Limb (tissue), 2 donors: Measurements from ENCODE around the gene ACTR5.
"Not testable (repeated sequence)": the region's sequence is repeated elsewhere in the genome, so short reads cannot be mapped to it uniquely, and the experiment has no call there.

Experiments used
- DNase-seq, 2 donors: peaks; one replicate each; pipeline ENCODE4 v3.0.0-alpha.2; 2016; ENCODE audit errors: extremely low spot score in 2 of 2

The ACTR5 gene

GRCh38 chr20:38804682-38805501, 56.6 kb downstream of the ACTR5 start:
- DNase-seq: no peak

GRCh38 chr20:38805502-38805957, 57.3 kb downstream of the ACTR5 start, which contains the start of gene PPP1R16B:
Gene PPP1R16B, plus strand, starts transcription at chr20:38805697. Its CDS starts 30,229 bp downstream, at chr20:38835926.
- peak in 1 of 2 donors; percentile 73 for DNase-seq

- peak in 1 of 2 donors; percentile 44 for DNase-seq
Measured at GRCh38 chr20:38805958-38806854, 57.9 kb downstream of the ACTR5 start.

- peak in 1 of 2 donors; percentile 41 for DNase-seq
Measured at GRCh38 chr20:38806855-38807655, 58.8 kb downstream of the ACTR5 start.

GRCh38 chr20:38809942-38810341, 61.7 kb downstream of the ACTR5 start:
- DNase-seq: no peak

GRCh38 chr20:38810926-38811630, 62.8 kb downstream of the ACTR5 start:
- no peak for DNase-seq

GRCh38 chr20:38811769-38812168, 63.5 kb downstream of the ACTR5 start:
- no peak for DNase-seq

- DNase-seq: no peak
Measured at GRCh38 chr20:38812182-38812581, 63.9 kb downstream of the ACTR5 start.

- no peak for DNase-seq
Measured at GRCh38 chr20:38812709-38813573, 64.7 kb downstream of the ACTR5 start.

GRCh38 chr20:38813574-38813962, 65.3 kb downstream of the ACTR5 start:
- DNase-seq: not testable (repeated sequence)

GRCh38 chr20:38815446-38815845, 67.2 kb downstream of the ACTR5 start:
- no peak for DNase-seq

GRCh38 chr20:38818113-38819065, 70.1 kb downstream of the ACTR5 start:
- DNase-seq: no peak
